ENCODE measurements around the gene ADRA1B.

Gene ADRA1B

GRCh38 chr5:160021831-160022446 lies 105.7 kb downstream of the ADRA1B start:
- DNase-seq, result no peak
